ENCODE results near the gene VIT. TPM values are rescaled to one million over a fixed set of nuclear protein-coding genes. Genes with fewer than 3 reads are reported as not detected.
A peak's percentile ranks its signal among the peaks of the same experiment; 100 is the strongest.

Gene VIT
- total RNA-seq, 1 donor = under 0.01 TPM

GRCh38 chr2:36770542-36771287 lies 74.2 kb downstream of the VIT start:
- peak; percentile 43 for DNase-seq (ENCODE audit: low read depth)
- TF ChIP-seq CTCF (IDR thresholded peaks at IDR 0.05; ENCODE audit: insufficient read depth, low read depth, low read length) = peak; percentile 80

GRCh38 chr2:36771671-36772070 lies 75.2 kb downstream of the VIT start:
- TF ChIP-seq CTCF (IDR thresholded peaks at IDR 0.05; ENCODE audit: insufficient read depth, low read depth, low read length) = no peak
- no peak for DNase-seq (ENCODE audit: low read depth)

More at GRCh38 chr2:36770542-36771287, 74.2 kb downstream of the VIT start:
- no peak overlapping the region for H3K4me3 ChIP-seq (ENCODE audit: low read depth, low read length)

GRCh38 chr2:36773947-36774346 lies 77.4 kb downstream of the VIT start:
- no peak overlapping the region for H3K4me3 ChIP-seq (ENCODE audit: low read depth, low read length)
- TF ChIP-seq CTCF (IDR thresholded peaks at IDR 0.05; ENCODE audit: insufficient read depth, low read depth, low read length) = no peak
- DNase-seq (ENCODE audit: low read depth) = no peak

More at GRCh38 chr2:36771671-36772070, 75.2 kb downstream of the VIT start:
- no peak overlapping the region for H3K4me3 ChIP-seq (ENCODE audit: low read depth, low read length)

GRCh38 chr2:36775261-36775660 lies 78.8 kb downstream of the VIT start:
- TF ChIP-seq CTCF (IDR thresholded peaks at IDR 0.05; ENCODE audit: insufficient read depth, low read depth, low read length) = no peak
- DNase-seq (ENCODE audit: low read depth) = no peak
- no peak overlapping the region for H3K4me3 ChIP-seq (ENCODE audit: low read depth, low read length)

GRCh38 chr2:36775806-36776205 lies 79.3 kb downstream of the VIT start:
- no peak for DNase-seq (ENCODE audit: low read depth)
- no peak overlapping the region for H3K4me3 ChIP-seq (ENCODE audit: low read depth, low read length)
- TF ChIP-seq CTCF (IDR thresholded peaks at IDR 0.05; ENCODE audit: insufficient read depth, low read depth, low read length) = no peak

GRCh38 chr2:36777272-36777671 lies 80.8 kb downstream of the VIT start:
- TF ChIP-seq CTCF (IDR thresholded peaks at IDR 0.05; ENCODE audit: insufficient read depth, low read depth, low read length) = no peak
- no peak overlapping the region for H3K4me3 ChIP-seq (ENCODE audit: low read depth, low read length)
- DNase-seq (ENCODE audit: low read depth) = no peak

GRCh38 chr2:36777788-36778187 lies 81.3 kb downstream of the VIT start:
- TF ChIP-seq CTCF (IDR thresholded peaks at IDR 0.05; ENCODE audit: insufficient read depth, low read depth, low read length) = no peak
- no peak overlapping the region for H3K4me3 ChIP-seq (ENCODE audit: low read depth, low read length)
- DNase-seq (ENCODE audit: low read depth) = no peak
